Astrocyte of the hippocampus (primary cell): ENCODE measurements around the gene SERTAD3.
A peak's percentile ranks its signal among the peaks of the same experiment; 100 is the strongest.
"Not testable (repeated sequence)": the region's sequence is repeated elsewhere in the genome, so short reads cannot be mapped to it uniquely, and the experiment has no call there.

Experiments used
- DNase-seq: peaks from one replicate; pipeline ENCODE4 v3.0.0; 2011; ENCODE audit warnings: low read depth, low spot score

Gene SERTAD3

GRCh38 chr19:40411125-40411842 lies 32.9 kb downstream of the SERTAD3 start:
- DNase-seq = no peak

GRCh38 chr19:40410030-40410389 lies 34.1 kb downstream of the SERTAD3 start:
- no peak for DNase-seq

GRCh38 chr19:40408598-40408925 lies 35.6 kb downstream of the SERTAD3 start:
- DNase-seq = not testable (repeated sequence)

- DNase-seq = no peak
These were observed 36.2 kb downstream of the SERTAD3 start for GRCh38 chr19:40407714-40408597.

GRCh38 chr19:40403262-40403984 lies 40.7 kb downstream of the SERTAD3 start:
- peak; percentile 93 for DNase-seq

GRCh38 chr19:40400559-40400958 lies 43.6 kb downstream of the SERTAD3 start:
- no peak for DNase-seq

- DNase-seq = peak; percentile 59
These were observed 45.6 kb downstream of the SERTAD3 start for GRCh38 chr19:40398417-40399131.

- DNase-seq = no peak
These were observed 46.6 kb downstream of the SERTAD3 start for GRCh38 chr19:40397568-40397906.

- DNase-seq = no peak
These were observed 47.1 kb downstream of the SERTAD3 start for GRCh38 chr19:40396886-40397567.

GRCh38 chr19:40395956-40396355 lies 48.2 kb downstream of the SERTAD3 start:
- DNase-seq = no peak

GRCh38 chr19:40394816-40395210 lies 49.3 kb downstream of the SERTAD3 start:
- no peak for DNase-seq

GRCh38 chr19:40393894-40394815 lies 50.0 kb downstream of the SERTAD3 start:
- no peak for DNase-seq

GRCh38 chr19:40392894-40393517 lies 51.1 kb downstream of the SERTAD3 start:
- no peak for DNase-seq

GRCh38 chr19:40392123-40392522 lies 52.0 kb downstream of the SERTAD3 start:
- no peak for DNase-seq
